Fibroblast of peridontal ligament (primary cell): ENCODE data around the gene NDUFA11.
A peak's percentile ranks its signal among the peaks of the same experiment; 100 is the strongest.
"Not testable (repeated sequence)": the region's sequence is repeated elsewhere in the genome, so short reads cannot be mapped to it uniquely, and the experiment has no call there.

ENCODE experiments used
- DNase-seq: peaks from one replicate; pipeline ENCODE4 v3.0.0-alpha.2; 2010; ENCODE audit errors: extremely low read depth

Gene NDUFA11

DNA sequence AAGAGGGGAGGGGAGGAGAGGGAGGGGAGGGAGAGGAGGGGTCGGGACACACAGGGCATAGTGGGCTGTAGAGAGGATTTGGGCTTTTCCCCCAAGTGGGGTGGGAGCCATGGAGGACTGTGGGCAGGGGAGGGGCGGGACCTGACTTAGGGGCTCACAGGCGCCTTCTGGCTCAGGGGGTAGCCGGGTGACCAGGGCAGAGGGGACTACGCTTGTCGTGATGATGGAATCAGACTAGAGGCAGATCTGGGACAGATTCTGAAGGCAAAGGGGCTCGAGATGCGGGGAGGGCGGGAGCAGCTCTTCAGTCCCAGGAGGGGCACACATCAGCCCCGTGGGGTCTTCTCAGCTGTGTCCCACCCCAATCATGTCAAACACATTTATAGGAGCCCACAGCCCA, 13.5 kb downstream of the NDUFA11 start:
- DNase-seq = no peak

DNA sequence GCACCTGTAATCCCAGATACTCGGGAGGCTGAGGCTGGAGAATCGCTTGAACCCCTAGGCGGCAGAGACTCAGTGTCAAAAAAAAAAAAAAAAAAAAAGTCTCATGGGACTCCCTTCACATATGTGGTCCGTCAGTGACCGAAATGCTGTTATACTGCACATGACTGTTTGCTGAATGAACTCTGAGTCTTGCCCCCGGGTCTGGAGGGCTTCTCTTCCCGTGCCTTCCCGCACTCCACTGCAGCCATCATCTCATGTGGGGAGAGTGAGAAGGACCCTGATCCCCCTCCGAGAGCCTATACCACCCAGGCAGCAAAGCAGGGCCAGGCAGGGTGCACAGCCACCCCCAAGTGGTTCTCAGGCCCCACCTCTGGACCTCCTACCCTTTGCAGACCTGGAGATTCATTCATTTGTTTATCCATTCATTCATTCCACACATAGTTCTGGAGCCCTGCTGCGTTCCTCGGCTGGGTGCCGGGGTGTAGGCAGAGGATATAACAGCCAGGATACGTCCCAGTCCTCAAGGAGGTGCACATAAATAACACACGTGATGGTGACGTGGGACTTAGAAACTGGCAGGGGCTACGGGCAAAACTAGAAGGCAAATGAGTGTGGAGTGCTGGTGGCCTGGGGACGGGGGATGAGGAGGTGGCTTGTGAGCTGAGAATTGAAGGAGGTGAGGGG, 14.2 kb downstream of the NDUFA11 start:
- peak; percentile 23 for DNase-seq

DNA sequence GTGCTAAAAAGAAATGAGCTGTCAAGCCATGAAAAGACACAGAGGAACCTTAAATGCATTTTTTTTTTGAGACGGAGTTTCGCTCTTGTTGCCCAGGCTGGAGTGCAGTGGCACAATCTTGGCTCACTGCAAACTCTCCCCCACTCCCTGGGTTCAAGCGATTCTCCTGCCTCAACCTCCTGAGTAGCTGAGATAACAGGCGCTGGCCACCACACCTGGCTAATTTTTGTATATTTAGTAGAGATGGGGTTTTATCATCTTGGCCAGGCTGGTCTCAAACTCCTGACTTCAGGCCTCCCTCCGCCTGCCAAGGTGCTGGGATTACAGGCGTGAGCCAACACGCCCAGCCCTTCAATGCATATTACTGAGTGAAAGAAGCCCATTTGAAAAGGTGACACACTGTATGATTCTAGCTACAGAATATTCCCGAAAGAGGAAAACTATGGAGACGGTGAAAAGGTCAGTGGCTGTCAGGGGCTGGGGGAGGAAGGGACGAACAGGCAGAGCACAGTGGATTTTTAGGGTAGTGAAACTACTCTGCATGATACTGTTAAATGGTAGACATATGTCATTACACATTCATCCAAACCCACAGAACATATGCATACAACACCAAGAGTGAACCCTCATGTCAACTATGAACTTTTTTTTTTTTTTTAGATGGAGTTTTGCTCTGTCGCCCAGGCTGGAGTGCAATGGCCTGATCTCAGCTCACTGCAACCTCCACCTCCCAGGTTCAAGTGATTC, 19.4 kb downstream of the NDUFA11 start:
- not testable (repeated sequence) for DNase-seq

DNA sequence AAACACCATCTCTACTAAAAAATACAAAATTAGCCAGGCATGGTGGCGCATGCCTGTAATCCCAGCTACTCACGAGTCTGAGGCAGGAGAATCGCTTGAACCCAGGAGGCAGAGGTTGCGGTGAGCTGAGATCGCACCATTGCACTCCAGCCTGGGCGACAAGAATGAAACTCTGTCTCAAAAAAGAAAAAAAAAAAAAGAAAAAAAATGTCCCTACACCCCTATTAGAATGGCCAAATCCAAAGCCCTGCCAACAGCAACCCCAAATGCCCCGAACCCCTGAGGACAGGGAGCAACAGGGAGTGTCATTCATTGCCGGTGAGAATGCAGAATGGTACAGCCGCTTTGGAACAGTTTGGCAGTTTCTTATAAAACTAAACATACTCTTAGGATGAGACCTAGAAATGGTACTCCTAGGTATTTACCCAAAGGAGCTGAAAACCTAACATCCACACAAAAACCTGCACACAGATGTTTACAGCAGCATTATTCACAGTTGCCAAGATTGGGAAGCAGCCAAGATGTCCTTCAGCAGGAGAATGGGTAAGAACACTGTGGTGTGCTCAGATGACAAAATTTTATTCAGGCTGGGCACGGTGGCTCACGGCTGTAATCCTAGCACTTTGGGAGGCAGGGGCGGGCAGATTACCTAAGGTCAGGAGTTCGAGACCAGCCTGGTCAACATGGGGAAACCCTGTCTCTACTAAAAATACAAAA, 20.3 kb downstream of the NDUFA11 start:
- not testable (repeated sequence) for DNase-seq

DNA sequence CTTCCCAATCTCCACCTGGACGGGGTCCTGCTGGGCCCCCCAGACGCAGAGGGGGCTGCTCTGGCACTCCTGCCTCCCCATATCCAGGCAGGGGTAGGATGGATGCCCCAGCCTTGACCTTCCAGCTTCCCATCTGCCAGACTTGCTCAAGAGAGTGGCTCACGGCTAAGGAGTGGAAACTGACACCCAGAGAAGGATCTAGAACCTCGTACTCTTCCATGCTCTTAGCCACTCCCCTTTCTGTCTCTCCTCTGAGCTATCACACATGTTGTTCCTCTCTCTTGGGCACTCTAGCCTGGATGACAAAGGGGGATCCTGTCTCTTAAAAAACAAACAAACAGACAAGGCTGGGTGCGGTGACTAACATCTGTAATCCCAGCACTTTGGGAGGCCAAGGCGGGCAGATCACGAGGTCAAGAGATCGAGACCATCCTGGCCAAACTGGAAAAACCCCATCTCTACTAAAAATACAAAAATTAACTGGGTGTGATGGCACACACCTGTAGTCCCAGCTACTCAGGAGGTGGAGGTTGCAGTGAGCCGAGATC, 21.1 kb downstream of the NDUFA11 start:
- DNase-seq = no peak

DNA sequence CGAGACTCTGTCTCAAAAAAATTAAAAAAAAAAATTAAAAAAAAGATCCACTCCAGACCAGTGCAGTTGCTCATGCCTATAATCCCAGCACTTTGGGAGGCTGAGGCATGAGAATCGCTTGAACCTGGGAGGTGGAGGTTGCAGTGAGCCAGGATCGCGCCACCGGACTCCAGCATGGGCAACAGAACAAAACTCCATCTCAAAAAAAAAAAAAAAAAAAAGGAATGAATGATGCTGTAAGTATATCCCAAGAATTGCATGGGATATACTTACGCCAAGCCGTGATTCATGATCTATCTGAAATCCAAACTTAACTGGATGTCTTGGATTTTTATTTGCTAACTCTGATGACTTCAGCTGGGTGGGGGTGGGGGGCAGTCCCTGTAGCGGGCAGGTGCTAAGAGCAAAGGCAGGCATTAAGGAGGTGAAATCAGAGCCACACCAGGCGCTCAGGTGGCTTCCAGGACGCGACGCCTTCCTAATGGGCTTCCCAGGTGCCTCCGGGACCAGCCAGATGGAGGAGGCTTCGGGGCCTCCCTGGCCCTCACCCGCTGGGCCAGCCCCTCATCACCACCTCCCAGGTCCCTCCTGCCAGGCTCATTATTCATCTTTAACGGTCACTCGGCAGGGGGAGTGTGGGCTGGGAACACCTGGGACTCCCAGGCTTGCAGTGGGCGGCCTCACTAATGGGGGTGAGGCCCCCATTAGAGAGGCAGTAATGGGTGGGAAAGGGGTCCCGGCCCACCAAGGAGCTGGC, 21.9 kb downstream of the NDUFA11 start:
- no peak for DNase-seq

DNA sequence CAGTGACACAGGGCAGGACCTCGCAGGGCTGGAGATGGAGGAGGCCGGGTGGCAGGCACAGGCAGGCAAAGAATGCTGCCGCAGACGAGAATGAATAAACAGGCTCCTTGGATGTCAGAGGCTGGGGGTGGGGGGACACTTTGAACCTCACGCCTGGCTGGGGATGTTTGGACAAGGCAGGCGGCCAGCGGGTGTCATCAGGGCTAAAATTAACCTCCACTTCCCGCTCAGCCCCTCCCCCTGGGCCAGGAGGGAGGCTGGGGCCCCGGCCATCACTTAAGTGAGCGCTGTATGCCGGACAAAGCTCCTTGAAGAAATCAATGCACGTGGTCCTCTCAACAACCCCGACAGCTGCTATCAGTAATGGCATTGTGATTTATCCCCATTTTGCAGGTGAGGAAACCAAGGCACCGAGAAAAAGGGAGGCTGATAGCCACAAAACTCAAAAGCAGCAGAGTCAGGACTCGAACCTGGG, 22.9 kb downstream of the NDUFA11 start:
- peak; percentile 58 for DNase-seq

DNA sequence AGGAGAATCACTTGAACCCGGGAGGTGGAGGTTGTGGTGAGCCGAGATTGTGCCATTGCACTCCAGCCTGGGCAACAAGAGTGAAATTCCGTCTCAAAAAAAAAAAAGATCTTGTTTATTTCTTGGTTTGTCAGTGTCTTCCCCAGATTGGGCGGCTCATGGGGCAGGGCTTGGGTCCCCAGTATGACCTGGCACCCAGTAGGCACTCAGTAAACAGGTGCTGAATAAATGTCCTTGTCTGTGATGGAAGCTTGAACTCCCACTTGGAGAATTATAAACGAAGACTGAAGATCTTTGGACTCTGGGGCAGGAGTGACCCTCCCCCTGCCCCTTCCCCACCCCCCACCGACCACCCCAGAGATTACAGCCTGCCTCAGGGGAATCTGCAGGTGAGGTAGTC, 23.4 kb downstream of the NDUFA11 start:
- DNase-seq = no peak

DNA sequence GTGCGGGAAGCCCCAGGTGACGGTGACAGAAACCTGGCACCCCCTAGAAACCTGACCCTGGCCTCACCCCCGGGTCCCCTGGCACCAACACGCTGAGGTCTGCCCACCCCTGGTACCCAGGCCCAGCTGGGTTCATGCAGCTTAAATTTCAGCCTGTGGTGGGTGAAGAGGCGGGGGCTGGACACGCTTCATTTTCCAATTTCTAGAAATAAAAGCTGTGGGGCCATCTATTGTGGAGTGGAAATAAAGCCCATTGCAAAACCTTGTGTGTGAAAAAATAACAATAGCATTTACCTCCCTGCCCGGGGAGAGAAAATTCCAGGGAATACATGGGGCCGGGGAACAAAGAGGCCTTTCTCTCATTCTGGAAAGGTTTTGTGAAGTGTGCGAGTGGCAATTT, 25.7 kb downstream of the NDUFA11 start:
- no peak for DNase-seq

DNA sequence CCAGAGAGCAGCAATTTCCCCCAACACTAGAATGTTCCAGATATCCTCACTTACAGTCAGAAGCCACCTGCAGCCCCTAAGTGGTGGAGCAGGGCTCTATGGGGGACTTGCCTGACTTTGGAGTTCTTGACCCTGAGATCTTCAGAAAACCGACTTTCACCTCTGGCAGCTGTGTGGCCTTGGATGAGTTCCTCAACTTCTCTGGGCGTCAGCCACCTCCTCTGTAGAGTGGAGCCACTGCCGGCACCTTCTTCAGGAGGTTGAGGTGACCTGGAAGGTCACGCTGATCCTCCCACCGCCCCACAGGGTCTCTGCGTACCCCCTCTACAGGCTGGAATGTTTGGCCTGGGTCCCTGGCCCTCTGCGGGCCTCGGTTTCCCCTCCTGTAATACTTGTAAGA, 26.2 kb downstream of the NDUFA11 start:
- no peak for DNase-seq

DNA sequence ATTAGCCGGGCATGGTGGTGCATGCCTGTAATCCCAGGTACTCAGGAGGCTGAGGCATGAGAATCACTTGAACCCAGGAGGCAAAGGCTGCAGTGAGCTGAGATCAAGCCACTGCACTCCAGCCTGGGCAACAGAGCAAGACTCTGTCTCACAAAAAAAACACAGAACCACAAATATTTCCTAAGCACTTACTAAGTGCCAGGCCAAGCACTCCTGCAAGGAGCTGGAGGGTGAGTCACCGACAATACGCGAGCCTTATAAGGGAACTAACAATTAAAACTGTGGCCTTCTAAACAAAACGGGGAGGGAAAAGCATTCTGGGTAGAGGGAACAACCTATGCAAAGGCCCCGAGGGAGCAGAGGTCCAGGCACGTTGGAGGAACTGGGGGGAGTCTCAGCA, 29.1 kb downstream of the NDUFA11 start:
- DNase-seq = peak; percentile 41

DNA sequence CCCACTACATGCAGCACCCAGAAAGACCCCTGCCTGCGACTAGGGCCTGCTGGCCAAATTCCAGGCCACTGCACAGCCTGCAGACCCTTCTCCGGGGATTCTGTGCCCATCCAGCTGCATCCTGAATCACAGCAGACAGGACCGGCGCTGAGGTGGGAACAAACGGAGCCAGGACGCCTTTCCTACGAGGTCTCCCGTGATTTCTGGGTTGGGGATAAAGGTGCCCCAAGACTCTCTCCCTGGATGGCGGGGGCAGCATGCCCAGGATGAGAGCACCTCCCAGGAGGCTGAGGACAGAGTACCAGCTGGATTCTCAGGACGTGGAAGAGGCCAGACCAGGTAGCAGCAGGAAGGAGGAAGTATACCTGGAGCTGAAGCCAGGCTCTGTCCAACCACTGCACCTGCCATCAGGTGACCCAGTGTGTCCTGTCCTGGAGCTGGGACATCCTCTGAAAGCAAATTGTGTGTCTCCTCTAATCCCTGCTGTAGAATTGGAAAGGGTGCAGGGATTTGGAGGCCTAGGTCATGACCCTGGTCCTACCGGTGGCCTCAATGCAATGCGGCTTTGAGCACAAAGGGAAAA, 29.9 kb downstream of the NDUFA11 start:
- DNase-seq = no peak

DNA sequence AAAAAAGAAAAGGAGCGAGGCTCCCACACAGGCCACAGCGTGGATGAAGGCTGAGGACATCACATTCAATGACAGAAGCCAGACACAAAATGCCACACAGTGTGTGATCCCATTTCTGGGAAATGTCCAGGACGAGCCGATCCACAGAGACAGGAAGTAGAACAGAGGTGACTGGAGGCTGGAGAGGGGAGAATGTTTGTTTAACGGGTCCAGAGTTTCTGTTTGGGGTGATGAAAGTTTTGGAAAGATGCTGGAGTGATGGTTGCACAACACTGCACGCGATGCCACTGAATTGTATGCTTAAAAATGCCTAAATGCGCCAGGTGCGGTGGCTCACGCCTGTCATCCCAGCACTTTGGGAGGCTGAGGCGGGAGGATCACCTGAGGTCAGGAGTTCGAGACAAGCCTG, 32.6 kb downstream of the NDUFA11 start:
- DNase-seq = no peak

DNA sequence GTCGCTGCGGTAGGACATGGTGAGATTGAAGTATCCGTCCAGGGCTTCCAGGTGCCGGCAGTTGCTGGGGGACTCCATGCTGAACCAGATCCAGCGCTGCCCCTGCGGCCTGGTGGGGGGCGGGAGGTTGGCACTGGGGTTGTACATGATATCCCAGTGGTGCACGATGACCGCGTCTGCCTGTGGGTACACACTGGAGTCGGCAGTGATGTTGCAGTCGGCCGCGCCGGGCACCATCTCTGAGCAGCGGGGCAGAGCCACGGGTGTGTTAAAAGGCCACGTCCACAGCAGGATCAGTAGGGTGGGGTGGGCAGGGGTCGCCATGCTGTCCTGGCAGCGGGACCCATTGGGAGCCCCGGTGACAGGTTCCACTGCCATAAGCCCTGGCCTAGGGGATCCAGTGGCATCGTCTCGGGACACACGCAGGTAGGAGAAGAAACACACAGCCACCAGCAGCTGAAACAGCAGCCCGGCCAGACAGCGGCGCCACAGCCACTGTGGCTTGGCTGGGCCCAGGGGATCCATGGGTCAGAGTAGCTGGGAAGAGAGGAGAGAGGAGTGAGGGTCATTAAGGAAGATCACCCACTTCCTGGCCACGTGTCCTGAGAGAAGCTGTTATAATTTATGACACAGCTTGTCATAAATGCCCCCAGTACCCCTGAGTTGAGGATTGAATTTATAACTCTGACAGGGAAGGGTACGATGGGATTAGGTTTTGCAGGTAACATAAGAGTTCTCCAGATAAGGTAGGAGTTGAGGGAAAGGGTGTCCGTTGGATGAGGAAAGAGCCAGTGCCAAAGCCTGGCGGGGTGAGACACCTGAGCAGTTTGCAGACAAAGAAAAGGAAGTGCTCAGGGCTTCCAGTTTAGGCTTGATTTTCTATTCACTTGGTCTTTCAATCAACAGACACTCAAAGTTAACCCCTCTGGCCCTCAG, 36.1 kb downstream of the NDUFA11 start:
- no peak for DNase-seq

DNA sequence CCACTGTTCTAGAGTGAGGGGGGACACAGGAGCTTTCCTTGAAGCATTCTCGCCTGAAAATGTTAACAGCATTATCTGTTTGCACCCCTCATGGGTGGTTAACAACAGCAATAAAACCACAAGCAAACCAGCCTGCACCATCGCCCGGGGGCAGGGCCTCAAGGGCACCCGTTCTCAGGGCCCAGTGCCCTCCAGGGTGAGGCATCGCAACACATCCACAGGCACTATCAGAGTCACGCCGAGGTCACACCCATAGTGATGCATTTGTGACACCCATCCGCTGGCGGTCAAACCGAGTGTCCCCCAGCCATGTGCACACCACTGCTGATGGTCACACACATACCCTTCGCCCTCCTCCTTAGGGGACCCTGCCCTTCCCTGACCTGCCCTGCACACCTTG, 37.8 kb downstream of the NDUFA11 start:
- no peak for DNase-seq

DNA sequence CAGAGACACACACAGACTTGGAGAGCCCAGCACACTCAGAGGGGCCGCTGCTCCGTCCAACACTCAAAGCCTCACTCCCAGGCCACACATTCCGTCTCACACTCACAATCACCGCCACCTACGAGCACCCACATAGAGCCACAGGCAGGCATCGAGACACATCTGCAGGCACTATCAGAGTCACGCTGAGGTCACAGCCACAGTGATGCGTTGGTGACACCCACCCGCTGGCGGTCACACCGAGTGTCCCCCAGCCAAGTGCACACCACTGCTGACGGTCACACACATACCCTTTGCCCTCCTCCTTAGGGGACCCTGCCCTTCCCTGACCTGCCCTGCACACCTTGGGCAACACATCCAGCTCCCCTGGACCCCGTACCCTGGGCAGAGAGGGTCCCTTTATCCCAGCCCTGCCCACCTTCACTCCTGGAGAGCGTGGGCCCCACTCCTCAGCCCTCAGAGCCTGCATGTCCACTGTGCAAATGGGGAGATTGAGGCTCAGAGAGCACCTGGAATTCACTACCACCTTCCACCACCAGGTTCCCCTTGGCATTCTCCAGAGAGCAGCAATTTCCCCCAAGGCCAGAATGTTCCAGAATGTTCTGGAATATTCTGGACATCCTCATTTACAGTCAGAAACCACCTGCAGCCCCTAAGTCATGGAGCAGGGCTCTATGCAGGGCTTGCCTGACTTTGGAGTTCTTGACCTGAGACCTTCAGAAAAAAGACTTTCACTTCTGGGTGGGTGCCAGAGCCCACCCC, 38.7 kb downstream of the NDUFA11 start:
- DNase-seq = no peak

DNA sequence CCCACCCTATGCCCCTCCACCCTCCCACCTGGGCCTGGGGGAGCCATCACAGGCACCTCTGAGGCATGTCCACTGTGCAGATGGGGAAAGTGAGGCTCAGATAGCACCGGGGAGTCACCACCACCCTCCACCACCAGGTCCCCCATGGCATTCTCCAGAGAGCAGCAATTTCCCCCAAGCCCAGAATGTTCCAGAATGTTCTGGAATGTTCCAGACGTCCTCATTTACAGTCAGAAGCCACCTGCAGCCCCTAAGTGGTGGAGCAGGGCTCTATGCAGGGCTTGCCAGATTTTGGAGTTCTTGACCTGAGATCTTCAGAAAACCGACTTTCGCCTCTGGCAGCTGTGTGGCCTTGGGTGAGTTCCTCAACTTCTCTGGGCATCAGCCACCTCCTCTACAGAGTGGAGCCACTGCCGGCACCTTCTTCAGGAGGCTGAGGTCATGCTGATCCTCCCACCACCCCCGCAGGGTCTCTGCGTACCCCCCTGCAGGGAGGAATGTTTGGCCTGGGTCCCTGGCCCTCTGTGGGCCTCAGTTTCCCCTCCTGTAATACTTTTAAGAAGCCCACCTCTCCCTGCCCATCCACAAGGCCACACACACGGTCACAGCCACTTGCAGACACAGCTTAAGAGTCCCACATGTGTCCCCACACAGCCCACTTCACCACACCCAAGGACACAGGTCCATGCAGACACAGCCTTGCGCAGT, 39.4 kb downstream of the NDUFA11 start:
- no peak for DNase-seq

DNA sequence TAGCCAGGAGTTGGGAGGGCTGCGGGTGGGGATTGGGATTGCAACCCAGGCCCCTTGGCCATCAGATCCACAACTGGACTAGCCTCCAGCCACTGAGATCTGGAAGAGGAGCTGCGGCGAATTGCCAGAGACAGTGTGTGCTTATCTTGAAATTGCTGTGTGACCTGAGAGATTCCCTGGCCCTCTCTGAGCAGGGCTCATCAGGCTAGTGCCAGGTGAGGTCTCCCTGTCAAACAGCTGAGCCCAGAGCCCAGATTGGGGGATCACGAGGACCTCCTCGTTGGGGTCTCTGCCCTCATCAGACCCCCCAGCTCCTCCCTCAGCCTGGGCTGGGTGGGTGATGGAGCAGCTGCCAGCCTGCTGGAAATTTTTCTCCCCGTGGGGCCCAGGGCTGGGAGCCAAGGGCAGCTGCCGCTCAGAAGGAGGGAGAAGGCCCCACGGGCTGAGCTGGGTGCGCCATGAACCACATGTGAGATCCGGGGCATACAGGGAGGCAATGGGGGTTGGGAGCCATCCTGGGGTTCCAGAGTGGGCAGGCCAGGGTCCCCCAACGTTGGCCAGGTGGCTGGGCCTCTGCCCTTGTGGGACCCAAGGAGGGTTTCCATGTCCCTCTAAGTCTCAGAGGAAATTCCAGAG, 40.4 kb downstream of the NDUFA11 start:
- no peak for DNase-seq
